ENCODE results near the gene LRIG1. TPM values are rescaled to one million over a fixed set of nuclear protein-coding genes. Genes with fewer than 3 reads are reported as not detected.

LRIG1 gene
- polyA plus RNA-seq, 3 donors from 2014 or later: 4.4 to 9.7 (median 4.7) TPM

- peak overlapping the region; percentile 98 to 100 (median 98) for H3K27ac Mint-ChIP-seq
These were observed 147.8 kb downstream of the LRIG1 start for GRCh38 chr3:66353039-66353438.

GRCh38 chr3:66350601-66351000, 150.2 kb downstream of the LRIG1 start:
- no peak overlapping the region for H3K4me3 Mint-ChIP-seq
- DNase-seq: no peak
- peaks cover 0 to 14% (median 5%) of the 10 kb centered on the region in 3 donors for H3K27me3 Mint-ChIP-seq (ENCODE audit: low read depth in 3 of 3)
- H3K36me3 Mint-ChIP-seq: peaks cover 14 to 37% (median 22%) of the 10 kb centered on the region in 3 donors
- H3K4me1 Mint-ChIP-seq: peaks cover 52 to 61% of the 10 kb centered on the region in 2 donors
- H3K9me3 Mint-ChIP-seq: no peaks in the 10 kb centered on the region
- peak overlapping the region in 3 of 6 donors; percentile 52 to 62 (median 54) for H3K27ac Mint-ChIP-seq

More at GRCh38 chr3:66353039-66353438, 147.8 kb downstream of the LRIG1 start:
- H3K9me3 Mint-ChIP-seq: no peaks in the 10 kb centered on the region
- H3K4me1 Mint-ChIP-seq: peaks cover 52 to 55% of the 10 kb centered on the region in 2 donors
- peaks cover 2 to 22% (median 9%) of the 10 kb centered on the region in 3 donors for H3K36me3 Mint-ChIP-seq
- no peak for DNase-seq
- H3K4me3 Mint-ChIP-seq: peak overlapping the region in 4 of 5 donors; percentile 69 to 85 (median 72)
- peaks cover 0 to 14% (median 7%) of the 10 kb centered on the region in 3 donors for H3K27me3 Mint-ChIP-seq (ENCODE audit: low read depth in 3 of 3)

DNA sequence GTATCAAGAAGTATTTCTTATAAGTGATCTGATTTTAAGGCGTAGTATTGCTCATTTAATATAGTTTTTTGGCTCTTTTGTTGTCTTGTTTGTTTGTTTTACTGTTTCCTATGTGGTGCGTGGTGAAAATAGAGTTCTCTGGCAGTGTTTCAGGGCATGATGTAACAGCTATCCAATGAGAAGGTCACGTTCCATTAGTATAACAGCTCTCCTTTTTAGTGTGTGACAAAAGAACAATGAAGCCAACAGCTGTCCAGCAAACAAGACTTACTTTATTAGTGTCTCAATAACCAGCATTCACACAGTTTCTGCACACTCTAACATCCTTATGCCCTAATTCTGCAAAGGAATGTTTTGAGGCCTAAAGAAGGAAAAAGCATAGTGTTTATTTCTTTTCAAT, 152.1 kb downstream of the LRIG1 start:
- peaks cover 0 to 2% (median 0%) of the 10 kb centered on the region in 3 donors for H3K27me3 Mint-ChIP-seq (ENCODE audit: low read depth in 3 of 3)
- H3K27ac Mint-ChIP-seq: peak overlapping the region in 1 of 6 donors; percentile 41
- H3K4me3 Mint-ChIP-seq: no peak overlapping the region

DNA sequence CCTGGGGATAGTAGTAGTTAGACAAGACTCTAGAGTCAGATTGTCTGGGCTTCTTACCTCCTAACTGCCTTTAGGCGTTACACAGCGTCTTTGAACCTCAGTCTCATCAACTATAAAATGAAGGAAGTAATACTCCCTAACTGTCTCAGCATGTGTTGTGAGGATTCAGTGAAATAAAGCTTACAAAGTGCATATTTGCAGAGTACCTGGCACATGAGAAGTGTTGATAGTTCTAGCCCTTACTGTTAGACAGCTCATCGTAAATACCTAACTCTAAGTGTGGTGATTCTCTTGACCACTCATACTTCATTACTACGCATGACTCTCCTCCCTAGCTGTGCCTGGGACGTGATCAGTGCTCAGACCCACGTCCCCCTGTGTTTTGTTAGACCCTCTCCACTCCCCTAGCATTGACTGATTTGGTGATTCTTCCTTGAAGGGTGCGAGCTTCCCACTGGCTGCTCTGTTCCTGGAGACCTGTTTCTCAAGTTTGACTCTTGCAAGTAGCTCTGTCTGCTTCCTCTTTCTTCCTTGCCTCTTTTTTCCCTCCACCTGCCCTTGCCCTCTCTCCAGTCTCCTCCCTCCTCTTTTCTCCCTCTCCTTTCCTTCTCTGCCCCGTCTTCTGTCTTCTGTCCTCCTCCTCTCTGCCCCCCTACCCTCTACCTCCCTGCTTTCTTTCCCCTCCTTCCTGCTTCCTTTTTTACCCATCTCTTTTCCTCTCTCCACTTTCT, 155.8 kb downstream of the LRIG1 start:
- no peak overlapping the region for H3K4me3 Mint-ChIP-seq
- no peak for DNase-seq
- H3K9me3 Mint-ChIP-seq: no peaks in the 10 kb centered on the region
- H3K36me3 Mint-ChIP-seq: peaks cover 14 to 27% (median 15%) of the 10 kb centered on the region in 3 donors
- H3K27me3 Mint-ChIP-seq (ENCODE audit: low read depth in 3 of 3): no peaks in the 10 kb centered on the region
- H3K4me1 Mint-ChIP-seq: peaks cover 23 to 34% of the 10 kb centered on the region in 2 donors
- H3K27ac Mint-ChIP-seq: peak overlapping the region in 4 of 6 donors; percentile 54 to 73 (median 66)

More for the DNA sequence above, 152.1 kb downstream of the LRIG1 start:
- H3K9me3 Mint-ChIP-seq: no peaks in the 10 kb centered on the region
- peaks cover 45 to 56% of the 10 kb centered on the region in 2 donors for H3K4me1 Mint-ChIP-seq
- H3K36me3 Mint-ChIP-seq: peaks cover 14 to 37% (median 22%) of the 10 kb centered on the region in 3 donors
- no peak for DNase-seq

DNA sequence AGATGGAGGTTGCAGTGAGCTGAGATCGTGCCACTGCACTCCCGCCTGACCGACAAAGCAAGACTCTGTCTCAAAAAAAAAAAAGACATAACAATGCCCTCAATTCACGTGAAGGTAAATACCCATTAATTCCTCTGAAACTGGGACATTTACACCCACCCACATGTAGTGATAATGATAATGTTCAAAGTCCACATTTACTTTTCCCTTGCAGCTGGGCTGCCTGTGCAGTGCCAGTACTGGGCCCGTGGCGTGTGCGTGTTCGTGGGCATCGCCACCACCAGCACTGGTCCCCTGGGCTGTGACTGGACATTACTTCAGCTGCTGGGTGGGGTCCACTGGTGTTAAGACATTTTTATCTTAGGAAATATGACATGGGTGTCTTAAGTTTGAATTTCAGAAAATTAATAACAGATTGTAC, 156.4 kb downstream of the LRIG1 start:
- no peak overlapping the region for H3K4me3 Mint-ChIP-seq
- peaks cover 14 to 22% (median 15%) of the 10 kb centered on the region in 3 donors for H3K36me3 Mint-ChIP-seq
- no peaks in the 10 kb centered on the region for H3K27me3 Mint-ChIP-seq (ENCODE audit: low read depth in 3 of 3)
- H3K27ac Mint-ChIP-seq: peak overlapping the region in 3 of 6 donors; percentile 13 to 73 (median 54)
- H3K4me1 Mint-ChIP-seq: peaks cover 23 to 41% of the 10 kb centered on the region in 2 donors
- no peak for DNase-seq
- no peaks in the 10 kb centered on the region for H3K9me3 Mint-ChIP-seq

DNA sequence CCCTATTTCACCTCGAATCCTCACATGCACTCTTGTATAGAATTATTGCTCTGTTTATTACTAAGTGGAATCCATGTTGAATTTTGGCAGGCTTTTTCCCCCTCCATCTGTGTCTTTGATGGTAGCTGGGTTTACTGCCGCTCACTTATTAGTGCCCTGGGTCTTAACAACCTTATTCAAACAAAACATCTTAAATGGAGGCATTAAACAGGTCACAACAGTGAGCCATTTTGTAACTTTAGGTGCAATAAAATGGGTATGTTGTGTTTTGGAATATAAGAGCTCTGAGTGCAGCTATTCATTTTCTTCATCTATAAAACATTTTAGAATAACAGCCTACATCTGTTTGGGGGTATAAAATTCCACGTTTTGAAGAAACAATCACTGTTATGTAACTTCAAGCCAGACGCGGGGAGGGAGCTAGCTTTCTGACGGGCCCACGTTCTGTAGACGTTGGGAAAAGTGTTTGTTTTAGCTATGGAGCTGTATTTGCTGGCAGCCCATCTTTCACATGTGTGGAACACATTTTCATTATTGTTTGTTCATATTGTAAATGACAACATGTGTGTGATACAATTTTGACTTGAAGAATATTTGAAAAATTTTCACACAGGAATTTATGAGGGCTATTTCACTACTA, 158.0 kb downstream of the LRIG1 start:
- H3K9me3 Mint-ChIP-seq: no peaks in the 10 kb centered on the region
- no peaks in the 10 kb centered on the region for H3K27me3 Mint-ChIP-seq (ENCODE audit: low read depth in 3 of 3)
- peak overlapping the region in 2 of 6 donors; percentile 31 to 34 for H3K27ac Mint-ChIP-seq
- peaks cover 28 to 53% of the 10 kb centered on the region in 2 donors for H3K4me1 Mint-ChIP-seq
- peaks cover 10 to 13% (median 11%) of the 10 kb centered on the region in 3 donors for H3K36me3 Mint-ChIP-seq
- no peak overlapping the region for H3K4me3 Mint-ChIP-seq
- DNase-seq: no peak

- Mint-ChIP-seq H3K4me1 (peaks cover 18 to 46% of the 10 kb centered on the region in 2 donors), H3K9me3 (no peaks in the 10 kb centered on the region), H3K4me3 (no peak overlapping the region), H3K27ac (peak overlapping the region in 1 of 6 donors; percentile 12), H3K27me3 (ENCODE audit: low read depth in 3 of 3) (peaks cover 0 to 2% (median 0%) of the 10 kb centered on the region in 3 donors), H3K36me3 (no peaks in the 10 kb centered on the region)
- no peak for DNase-seq
These were observed 161.9 kb downstream of the LRIG1 start for GRCh38 chr3:66338927-66339326.

DNA sequence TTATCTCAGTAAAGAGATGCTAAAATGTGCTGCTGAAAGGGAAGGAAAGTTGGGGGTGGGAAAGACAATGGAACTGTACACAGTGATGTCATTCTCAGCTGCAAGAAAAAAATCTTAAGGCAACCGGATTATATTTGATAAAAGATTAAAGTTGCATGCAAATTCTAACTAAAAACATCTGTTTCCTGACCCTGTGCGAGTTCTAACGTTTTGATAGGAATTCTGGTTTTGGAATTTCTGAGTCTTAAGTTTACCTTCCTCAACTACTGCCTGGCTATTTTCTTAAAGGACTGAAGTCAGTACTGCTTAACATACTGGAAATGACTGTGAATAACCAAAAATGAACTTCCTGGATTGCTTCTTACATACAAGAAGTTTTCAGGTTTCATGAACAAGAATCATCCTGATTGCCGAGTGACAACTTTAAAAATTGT, 164.5 kb downstream of the LRIG1 start:
- Mint-ChIP-seq H3K36me3 (peaks cover 0 to 4% (median 0%) of the 10 kb centered on the region in 3 donors), H3K27ac (peak overlapping the region in 3 of 6 donors; percentile 7 to 52 (median 16)), H3K4me3 (no peak overlapping the region), H3K27me3 (ENCODE audit: low read depth in 3 of 3) (peaks cover 0 to 2% (median 0%) of the 10 kb centered on the region in 3 donors), H3K9me3 (no peaks in the 10 kb centered on the region), H3K4me1 (peaks cover 16 to 48% of the 10 kb centered on the region in 2 donors)
- DNase-seq: no peak

DNA sequence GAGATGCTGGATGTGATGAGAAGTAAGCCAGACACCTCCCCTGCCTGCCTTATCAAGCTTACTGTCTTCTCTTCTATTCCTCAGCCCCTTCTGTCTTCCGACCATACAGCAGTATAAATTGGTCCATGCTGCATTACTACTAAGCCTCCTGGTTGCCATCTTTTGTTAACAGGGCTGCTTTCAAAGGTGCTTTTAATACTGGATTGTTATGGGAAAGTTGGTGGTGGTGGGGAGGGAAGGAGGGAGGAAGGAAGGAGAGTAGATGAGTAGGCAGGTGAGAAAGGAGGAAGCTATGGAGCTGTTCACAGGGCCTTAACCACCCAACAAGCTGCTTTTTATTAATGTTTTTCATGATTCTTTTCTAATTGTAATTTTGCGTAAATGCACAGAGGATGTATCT, 165.2 kb downstream of the LRIG1 start:
- Mint-ChIP-seq H3K27ac (peak overlapping the region in 5 of 6 donors; percentile 2 to 68 (median 59)), H3K4me3 (no peak overlapping the region), H3K36me3 (peaks cover 0 to 4% (median 0%) of the 10 kb centered on the region in 3 donors), H3K4me1 (peaks cover 16 to 48% of the 10 kb centered on the region in 2 donors), H3K27me3 (ENCODE audit: low read depth in 3 of 3) (peaks cover 0 to 2% (median 0%) of the 10 kb centered on the region in 3 donors), H3K9me3 (no peaks in the 10 kb centered on the region)
- no peak for DNase-seq
